ENCODE results near the gene KL. TPM values are rescaled to one million over a fixed set of nuclear protein-coding genes. Genes with fewer than 3 reads are reported as not detected.

Gene KL
- total and polyA plus RNA-seq, 2 experiments from 2014 or later = 0.03 TPM; not detected in 1

DNA sequence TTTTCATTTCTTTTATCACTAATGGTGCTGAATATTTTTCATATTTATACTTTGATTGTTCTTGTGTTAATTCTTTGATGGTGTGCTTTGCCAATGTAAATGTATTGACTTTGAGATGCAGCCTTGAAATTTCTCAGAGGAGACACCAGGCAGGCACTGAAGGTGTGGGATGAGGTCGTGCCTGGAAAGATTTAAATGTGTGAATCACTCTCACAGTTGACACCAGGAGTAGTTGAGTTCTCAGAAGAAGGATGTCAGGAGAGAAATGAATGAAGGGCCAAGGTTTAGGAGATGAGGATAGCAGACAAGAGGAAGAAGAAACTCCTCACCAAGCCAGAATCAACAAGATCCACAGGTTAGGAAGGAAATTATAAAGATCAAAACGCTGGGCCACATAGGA, 10.1 kb upstream of the KL start (continued):
- TF ChIP-seq, protein P1, sequence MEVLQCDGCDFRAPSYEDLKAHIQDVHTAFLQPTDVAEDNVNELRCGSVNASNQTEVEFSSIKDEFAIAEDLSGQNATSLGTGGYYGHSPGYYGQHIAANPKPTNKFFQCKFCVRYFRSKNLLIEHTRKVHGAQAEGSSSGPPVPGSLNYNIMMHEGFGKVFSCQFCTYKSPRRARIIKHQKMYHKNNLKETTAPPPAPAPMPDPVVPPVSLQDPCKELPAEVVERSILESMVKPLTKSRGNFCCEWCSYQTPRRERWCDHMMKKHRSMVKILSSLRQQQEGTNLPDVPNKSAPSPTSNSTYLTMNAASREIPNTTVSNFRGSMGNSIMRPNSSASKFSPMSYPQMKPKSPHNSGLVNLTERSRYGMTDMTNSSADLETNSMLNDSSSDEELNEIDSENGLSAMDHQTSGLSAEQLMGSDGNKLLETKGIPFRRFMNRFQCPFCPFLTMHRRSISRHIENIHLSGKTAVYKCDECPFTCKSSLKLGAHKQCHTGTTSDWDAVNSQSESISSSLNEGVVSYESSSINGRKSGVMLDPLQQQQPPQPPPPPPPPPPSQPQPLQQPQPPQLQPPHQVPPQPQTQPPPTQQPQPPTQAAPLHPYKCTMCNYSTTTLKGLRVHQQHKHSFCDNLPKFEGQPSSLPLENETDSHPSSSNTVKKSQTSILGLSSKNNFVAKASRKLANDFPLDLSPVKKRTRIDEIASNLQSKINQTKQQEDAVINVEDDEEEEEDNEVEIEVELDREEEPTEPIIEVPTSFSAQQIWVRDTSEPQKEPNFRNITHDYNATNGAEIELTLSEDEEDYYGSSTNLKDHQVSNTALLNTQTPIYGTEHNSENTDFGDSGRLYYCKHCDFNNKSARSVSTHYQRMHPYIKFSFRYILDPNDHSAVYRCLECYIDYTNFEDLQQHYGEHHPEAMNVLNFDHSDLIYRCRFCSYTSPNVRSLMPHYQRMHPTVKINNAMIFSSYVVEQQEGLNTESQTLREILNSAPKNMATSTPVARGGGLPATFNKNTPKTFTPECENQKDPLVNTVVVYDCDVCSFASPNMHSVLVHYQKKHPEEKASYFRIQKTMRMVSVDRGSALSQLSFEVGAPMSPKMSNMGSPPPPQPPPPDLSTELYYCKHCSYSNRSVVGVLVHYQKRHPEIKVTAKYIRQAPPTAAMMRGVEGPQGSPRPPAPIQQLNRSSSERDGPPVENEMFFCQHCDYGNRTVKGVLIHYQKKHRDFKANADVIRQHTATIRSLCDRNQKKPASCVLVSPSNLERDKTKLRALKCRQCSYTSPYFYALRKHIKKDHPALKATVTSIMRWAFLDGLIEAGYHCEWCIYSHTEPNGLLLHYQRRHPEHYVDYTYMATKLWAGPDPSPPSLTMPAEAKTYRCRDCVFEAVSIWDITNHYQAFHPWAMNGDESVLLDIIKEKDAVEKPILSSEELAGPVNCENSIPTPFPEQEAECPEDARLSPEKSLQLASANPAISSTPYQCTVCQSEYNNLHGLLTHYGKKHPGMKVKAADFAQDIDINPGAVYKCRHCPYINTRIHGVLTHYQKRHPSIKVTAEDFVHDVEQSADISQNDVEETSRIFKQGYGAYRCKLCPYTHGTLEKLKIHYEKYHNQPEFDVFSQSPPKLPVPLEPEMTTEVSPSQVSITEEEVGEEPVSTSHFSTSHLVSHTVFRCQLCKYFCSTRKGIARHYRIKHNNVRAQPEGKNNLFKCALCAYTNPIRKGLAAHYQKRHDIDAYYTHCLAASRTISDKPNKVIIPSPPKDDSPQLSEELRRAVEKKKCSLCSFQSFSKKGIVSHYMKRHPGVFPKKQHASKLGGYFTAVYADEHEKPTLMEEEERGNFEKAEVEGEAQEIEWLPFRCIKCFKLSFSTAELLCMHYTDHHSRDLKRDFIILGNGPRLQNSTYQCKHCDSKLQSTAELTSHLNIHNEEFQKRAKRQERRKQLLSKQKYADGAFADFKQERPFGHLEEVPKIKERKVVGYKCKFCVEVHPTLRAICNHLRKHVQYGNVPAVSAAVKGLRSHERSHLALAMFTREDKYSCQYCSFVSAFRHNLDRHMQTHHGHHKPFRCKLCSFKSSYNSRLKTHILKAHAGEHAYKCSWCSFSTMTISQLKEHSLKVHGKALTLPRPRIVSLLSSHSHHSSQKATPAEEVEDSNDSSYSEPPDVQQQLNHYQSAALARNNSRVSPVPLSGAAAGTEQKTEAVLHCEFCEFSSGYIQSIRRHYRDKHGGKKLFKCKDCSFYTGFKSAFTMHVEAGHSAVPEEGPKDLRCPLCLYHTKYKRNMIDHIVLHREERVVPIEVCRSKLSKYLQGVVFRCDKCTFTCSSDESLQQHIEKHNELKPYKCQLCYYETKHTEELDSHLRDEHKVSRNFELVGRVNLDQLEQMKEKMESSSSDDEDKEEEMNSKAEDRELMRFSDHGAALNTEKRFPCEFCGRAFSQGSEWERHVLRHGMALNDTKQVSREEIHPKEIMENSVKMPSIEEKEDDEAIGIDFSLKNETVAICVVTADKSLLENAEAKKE (CRISPR knock-in tag; IDR thresholded peaks at IDR 0.05) = no peak
- no peak for TF ChIP-seq EZH2phosphoT487 (IDR thresholded peaks at IDR 0.05; ENCODE audit: unreplicated experiment)
- no peak for TF ChIP-seq STAT1 (IDR thresholded peaks at IDR 0.05; ENCODE audit: unreplicated experiment)
- no peak for TF ChIP-seq NANOG (IDR thresholded peaks at IDR 0.05; ENCODE audit: borderline replicate concordance)
- TF ChIP-seq CREB1 (CRISPR knock-in tag; IDR thresholded peaks at IDR 0.05; ENCODE audit: low read depth) = no peak
- TF ChIP-seq, protein P2, sequence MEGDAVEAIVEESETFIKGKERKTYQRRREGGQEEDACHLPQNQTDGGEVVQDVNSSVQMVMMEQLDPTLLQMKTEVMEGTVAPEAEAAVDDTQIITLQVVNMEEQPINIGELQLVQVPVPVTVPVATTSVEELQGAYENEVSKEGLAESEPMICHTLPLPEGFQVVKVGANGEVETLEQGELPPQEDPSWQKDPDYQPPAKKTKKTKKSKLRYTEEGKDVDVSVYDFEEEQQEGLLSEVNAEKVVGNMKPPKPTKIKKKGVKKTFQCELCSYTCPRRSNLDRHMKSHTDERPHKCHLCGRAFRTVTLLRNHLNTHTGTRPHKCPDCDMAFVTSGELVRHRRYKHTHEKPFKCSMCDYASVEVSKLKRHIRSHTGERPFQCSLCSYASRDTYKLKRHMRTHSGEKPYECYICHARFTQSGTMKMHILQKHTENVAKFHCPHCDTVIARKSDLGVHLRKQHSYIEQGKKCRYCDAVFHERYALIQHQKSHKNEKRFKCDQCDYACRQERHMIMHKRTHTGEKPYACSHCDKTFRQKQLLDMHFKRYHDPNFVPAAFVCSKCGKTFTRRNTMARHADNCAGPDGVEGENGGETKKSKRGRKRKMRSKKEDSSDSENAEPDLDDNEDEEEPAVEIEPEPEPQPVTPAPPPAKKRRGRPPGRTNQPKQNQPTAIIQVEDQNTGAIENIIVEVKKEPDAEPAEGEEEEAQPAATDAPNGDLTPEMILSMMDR (conservative IDR thresholded peaks at IDR 0.05; ENCODE audit: low read depth in 2 of 2) = no peak
- TF ChIP-seq, protein P3, sequence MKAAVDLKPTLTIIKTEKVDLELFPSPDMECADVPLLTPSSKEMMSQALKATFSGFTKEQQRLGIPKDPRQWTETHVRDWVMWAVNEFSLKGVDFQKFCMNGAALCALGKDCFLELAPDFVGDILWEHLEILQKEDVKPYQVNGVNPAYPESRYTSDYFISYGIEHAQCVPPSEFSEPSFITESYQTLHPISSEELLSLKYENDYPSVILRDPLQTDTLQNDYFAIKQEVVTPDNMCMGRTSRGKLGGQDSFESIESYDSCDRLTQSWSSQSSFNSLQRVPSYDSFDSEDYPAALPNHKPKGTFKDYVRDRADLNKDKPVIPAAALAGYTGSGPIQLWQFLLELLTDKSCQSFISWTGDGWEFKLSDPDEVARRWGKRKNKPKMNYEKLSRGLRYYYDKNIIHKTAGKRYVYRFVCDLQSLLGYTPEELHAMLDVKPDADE (IDR thresholded peaks at IDR 0.05) = no peak
